Activated T-helper 2 cell treated with anti-CD3 and anti-CD28 coated beads, Interferon-gamma antibody, Interleukin-2, Interleukin-4, amounts not matched to agents 10 μg/mL and 5 μg/mL and 100 μg/mL, durations not matched to agents 14 hours and 24 hours and 36 hours (primary cell): ENCODE measurements around the gene PTPRN2. TPM values are rescaled to one million over a fixed set of nuclear protein-coding genes. Genes with fewer than 3 reads are reported as not detected.
"Not testable (repeated sequence)": the region's sequence is repeated elsewhere in the genome, so short reads cannot be mapped to it uniquely, and the experiment has no call there.

ENCODE experiments used
- DNase-seq: peaks from one replicate; pipeline ENCODE4 v3.0.0; 2021; ENCODE audit warnings: low spot score
- H3K27ac Mint-ChIP-seq: one replicate; pipeline ENCODE4 v1.8.0; 2021; ENCODE audit warnings: mixed read lengths
- H3K27me3 Mint-ChIP-seq: one replicate; pipeline ENCODE4 v1.8.0; 2021; ENCODE audit warnings: low read depth, mixed read lengths
- H3K36me3 Mint-ChIP-seq: one replicate; pipeline ENCODE4 v1.8.0; 2021; ENCODE audit warnings: low read depth, mixed read lengths
- H3K4me1 Mint-ChIP-seq: one replicate; pipeline ENCODE4 v1.8.0; 2021; ENCODE audit warnings: low read depth, mixed read lengths
- H3K4me3 Mint-ChIP-seq: one replicate; pipeline ENCODE4 v1.8.0; 2021; ENCODE audit warnings: low read depth, mild to moderate bottlenecking, moderate library complexity, mixed read lengths
- H3K9me3 Mint-ChIP-seq: one replicate; pipeline ENCODE4 v1.8.0; 2021; ENCODE audit warnings: mixed read lengths
- intact Hi-C: fragments of 100-400 bp; cut with micrococcal nuclease; formaldehyde crosslinking; loops from one replicate; pipeline ENCODE4 v1.15.1; 2023
- total RNA-seq: library from RNA; stranded (reverse); gene quantifications from 2 replicates; pipeline ENCODE4 v1.2.3, GENCODE V29; 2022

The PTPRN2 gene
- total RNA-seq, 1 donor from 2014 or later: 1.3 TPM

DNA sequence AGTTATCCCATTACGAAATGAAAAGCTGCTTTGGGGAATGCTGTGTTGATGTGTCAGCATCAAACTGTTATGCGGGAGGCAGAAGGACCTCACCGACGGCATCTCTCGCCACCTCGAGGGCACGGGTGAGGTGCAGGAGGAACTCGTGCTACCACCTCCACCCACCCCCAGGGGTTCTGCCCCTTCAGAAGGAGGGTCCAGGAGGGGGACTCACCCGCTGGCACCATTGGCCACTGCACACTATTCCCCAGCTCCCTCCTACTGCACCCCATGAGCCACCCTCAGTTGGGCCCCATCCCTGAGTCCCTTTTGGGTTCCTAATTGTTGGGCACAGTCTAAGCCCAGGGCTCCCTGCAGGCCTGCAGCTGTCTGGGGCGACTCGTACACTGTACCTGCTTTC lies 236.6 kb downstream of the PTPRN2 start:
- Mint-ChIP-seq H3K27me3 (no peaks in the 10 kb centered on the region), H3K36me3 (no peaks in the 10 kb centered on the region), H3K9me3 (no peaks in the 10 kb centered on the region), H3K4me1 (no peaks in the 10 kb centered on the region), H3K27ac (no peak overlapping the region), H3K4me3 (no peak overlapping the region)
- no peak for DNase-seq
- intact Hi-C loops: no loop called here

DNA sequence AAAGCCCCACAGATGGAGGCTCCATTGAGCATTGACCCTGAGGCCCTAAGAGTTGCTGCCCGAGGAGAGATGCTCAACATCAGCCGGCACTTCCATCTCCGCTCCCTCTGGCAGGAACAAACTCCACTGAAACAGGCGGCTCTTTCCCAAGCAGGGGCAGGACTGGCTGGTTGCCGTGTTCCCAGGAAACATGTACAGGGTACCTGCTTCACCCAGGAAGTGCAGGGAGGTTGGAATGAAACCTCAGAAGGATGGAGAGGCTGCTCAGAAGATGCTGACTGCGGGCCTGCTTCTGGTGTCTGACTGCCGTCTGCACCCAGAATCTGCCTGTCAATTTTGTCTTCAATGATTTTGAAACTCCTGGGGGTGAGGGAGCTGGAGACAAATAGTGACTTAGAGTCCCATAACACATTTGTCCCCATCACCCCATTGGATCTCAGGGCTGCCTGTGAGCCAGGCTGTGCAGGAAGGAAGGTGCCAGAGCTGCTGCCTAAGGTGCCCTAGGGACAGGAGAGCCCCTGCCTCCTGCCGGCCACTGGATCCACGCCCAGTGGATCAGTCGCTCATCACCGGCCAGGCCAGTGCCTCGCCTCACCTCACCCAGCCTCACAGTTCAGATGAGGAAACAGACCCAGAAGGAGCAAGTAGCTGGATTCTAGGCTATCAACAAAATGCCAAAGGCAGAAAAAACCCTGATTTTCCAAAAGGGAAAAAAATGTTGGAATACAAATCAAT lies 237.3 kb downstream of the PTPRN2 start:
- H3K9me3 Mint-ChIP-seq: no peaks in the 10 kb centered on the region
- H3K4me3 Mint-ChIP-seq: no peak overlapping the region
- H3K4me1 Mint-ChIP-seq: no peaks in the 10 kb centered on the region
- no peak overlapping the region for H3K27ac Mint-ChIP-seq
- no peaks in the 10 kb centered on the region for H3K27me3 Mint-ChIP-seq
- no peaks in the 10 kb centered on the region for H3K36me3 Mint-ChIP-seq
- DNase-seq: no peak
- intact Hi-C loops: no loop called here

DNA sequence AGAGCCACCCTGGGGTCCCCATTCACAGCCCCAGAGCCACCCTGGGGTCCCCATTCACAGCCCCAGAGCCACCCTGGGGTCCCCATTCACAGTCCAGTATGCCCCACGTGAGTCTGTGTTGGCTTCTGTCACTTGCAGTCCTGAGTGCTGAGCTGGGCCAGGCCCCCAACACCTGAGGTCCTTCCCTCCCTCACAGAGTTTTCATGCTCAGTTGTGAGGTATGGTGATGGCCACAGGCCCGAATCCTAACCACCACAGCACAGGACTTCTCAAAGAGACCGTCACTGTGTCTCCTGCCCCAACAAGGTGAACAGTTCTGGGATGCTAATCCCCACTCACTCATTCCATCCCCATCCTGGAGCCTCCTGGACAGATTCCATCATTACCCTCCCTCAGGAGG lies 239.2 kb downstream of the PTPRN2 start:
- no peaks in the 10 kb centered on the region for H3K27me3 Mint-ChIP-seq
- H3K4me3 Mint-ChIP-seq: no peak overlapping the region
- H3K36me3 Mint-ChIP-seq: no peaks in the 10 kb centered on the region
- intact Hi-C loops: no loop called here
- no peak for DNase-seq
- H3K9me3 Mint-ChIP-seq: peaks cover 10% of the 10 kb centered on the region
- no peaks in the 10 kb centered on the region for H3K4me1 Mint-ChIP-seq
- no peak overlapping the region for H3K27ac Mint-ChIP-seq

DNA sequence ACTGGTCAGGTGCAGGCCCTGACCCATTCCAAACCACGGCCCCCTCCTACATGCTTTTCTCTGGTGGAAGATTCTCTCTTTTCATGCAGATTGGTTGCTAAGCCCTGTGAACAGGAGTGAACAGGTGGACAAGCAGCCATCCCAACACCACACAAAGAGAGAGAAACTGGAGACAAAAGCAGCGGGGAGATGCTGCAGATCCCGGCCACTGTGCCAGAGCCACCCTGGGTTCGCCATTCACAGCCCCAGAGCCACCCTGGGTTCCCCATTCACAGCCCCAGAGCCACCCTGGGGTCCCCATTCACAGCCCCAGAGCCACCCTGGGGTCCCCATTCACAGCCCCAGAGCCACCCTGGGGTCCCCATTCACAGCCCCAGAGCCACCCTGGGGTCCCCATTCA lies 239.6 kb downstream of the PTPRN2 start:
- H3K9me3 Mint-ChIP-seq: peaks cover 13% of the 10 kb centered on the region
- intact Hi-C loops, H3K27ac Mint-ChIP-seq, DNase-seq, H3K27me3 Mint-ChIP-seq, H3K4me3 Mint-ChIP-seq, H3K4me1 Mint-ChIP-seq, H3K36me3 Mint-ChIP-seq: not testable (repeated sequence)

DNA sequence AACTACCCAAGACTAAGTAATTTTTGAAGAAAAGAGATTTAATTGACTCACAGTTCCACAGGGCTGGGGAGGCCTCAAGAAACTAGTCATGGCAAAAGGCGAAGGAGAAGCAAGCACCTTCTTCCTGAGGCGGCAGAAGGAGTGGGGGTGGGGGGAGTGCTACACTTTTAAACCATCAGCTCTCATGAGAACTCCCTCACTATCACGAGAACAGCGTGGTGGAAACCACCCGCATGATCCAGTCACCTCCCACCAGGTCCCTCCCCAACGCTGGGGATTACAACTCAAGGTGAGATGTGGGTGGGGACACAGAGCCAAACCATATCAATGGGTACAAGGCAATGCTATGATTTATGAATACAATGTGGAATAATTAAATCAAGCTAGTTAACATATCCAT lies 241.9 kb downstream of the PTPRN2 start:
- Mint-ChIP-seq H3K4me1 (no peaks in the 10 kb centered on the region), H3K36me3 (peaks cover 3% of the 10 kb centered on the region), H3K9me3 (peaks cover 36% of the 10 kb centered on the region), H3K27ac (no peak overlapping the region), H3K4me3 (no peak overlapping the region), H3K27me3 (no peaks in the 10 kb centered on the region)
- no peak for DNase-seq
- intact Hi-C loops: no loop called here

DNA sequence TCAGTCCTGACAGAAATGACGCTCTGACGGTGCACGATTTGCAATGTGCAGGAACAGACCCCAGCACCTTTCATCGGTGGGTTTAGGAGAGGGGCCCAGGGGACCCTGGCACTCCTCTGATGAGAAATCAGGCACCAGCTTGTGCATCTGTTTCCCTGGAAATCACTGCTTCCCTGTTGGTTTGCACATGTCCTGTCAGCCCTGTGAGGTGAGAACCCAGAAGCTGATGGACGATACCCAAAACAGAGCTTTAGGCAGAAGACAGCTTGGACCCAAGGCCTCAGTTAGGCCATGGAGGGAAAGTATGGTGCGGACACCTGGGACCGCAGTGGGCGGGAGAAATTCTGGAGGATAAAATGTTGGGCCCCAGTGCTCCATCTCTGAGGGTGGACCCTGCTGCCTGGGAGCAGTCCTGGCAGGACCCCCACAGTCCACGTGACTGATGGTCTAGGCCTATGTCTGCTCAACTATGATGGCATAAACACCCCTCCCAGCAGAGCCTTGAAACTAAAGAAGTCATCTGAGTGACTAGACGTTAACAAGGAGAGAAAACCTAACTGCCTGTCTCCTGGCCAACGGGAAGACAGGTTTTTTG lies 242.8 kb downstream of the PTPRN2 start:
- no peak overlapping the region for H3K4me3 Mint-ChIP-seq
- no peaks in the 10 kb centered on the region for H3K4me1 Mint-ChIP-seq
- no peak overlapping the region for H3K27ac Mint-ChIP-seq
- H3K9me3 Mint-ChIP-seq: peaks cover 45% of the 10 kb centered on the region
- no peaks in the 10 kb centered on the region for H3K27me3 Mint-ChIP-seq
- no peak for DNase-seq
- H3K36me3 Mint-ChIP-seq: peaks cover 3% of the 10 kb centered on the region
- intact Hi-C loops: no loop called here

DNA sequence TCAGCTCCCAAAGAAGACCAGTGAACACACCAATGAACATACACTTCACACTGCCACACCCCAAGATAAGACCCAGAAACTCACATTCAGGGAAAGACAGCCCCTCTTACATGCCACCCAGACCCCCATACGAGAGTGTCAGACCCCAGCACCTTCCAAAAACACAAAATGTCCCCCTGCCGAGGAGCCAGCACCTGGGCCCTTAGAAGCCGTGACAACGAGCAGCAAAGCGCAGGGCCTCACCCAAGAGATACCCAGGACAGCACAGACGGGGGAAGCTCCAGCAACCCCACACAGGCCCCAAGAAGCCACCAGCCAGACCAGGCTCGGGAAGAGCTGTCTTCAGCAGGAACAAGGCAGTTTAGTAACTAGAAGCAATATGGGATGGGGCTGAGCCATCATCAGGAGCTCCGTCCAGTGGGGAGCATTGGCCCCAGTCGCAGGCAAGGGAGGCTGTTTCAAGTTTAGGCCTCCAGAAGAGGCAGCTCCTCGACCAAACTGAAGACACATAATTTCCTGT lies 243.6 kb downstream of the PTPRN2 start:
- no peaks in the 10 kb centered on the region for H3K4me1 Mint-ChIP-seq
- H3K36me3 Mint-ChIP-seq: peaks cover 3% of the 10 kb centered on the region
- no peak for DNase-seq
- no peak overlapping the region for H3K27ac Mint-ChIP-seq
- intact Hi-C loops: no loop called here
- no peaks in the 10 kb centered on the region for H3K27me3 Mint-ChIP-seq
- peaks cover 45% of the 10 kb centered on the region for H3K9me3 Mint-ChIP-seq
- H3K4me3 Mint-ChIP-seq: no peak overlapping the region

DNA sequence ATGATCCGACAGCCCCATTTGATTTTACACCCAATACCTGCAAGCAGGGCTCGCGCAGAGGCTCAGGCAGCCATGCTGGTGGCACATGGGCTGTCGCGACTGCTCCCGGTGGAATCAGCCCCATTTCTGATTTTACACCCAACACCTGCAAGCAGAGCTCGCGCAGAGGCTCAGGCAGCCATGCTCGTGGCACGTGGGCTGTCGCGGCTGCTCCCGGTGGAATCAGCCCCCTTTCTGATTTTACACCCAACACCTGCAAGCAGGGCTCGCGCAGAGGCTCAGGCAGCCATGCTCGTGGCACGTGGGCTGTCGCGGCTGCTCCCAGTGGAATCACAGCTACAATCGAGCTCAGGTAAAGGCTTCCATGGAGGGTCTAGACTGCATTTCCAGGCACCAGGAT lies 244.1 kb downstream of the PTPRN2 start:
- peaks cover 45% of the 10 kb centered on the region for H3K9me3 Mint-ChIP-seq
- no peaks in the 10 kb centered on the region for H3K4me1 Mint-ChIP-seq
- no peak overlapping the region for H3K27ac Mint-ChIP-seq
- H3K4me3 Mint-ChIP-seq: no peak overlapping the region
- no peak for DNase-seq
- H3K36me3 Mint-ChIP-seq: peaks cover 3% of the 10 kb centered on the region
- H3K27me3 Mint-ChIP-seq: no peaks in the 10 kb centered on the region
- intact Hi-C loops: no loop called here

DNA sequence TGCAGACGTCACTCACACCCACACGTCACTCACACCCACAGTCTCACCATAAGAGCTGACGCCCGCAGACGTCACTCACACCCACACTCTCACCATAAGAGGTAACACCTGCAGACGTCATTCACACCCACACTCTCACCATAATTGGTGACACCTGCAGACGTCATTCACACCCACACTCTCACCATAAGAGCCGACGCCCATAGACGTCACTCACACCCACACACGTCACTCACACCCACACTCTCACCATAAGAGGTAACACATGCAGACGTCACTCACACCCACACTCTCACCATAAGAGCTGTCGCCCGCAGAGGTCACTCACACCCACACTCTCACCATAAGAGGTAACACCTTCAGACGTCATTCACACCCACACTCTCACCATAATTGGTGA lies 246.5 kb downstream of the PTPRN2 start:
- H3K27me3 Mint-ChIP-seq, intact Hi-C loops, H3K27ac Mint-ChIP-seq, H3K4me3 Mint-ChIP-seq, DNase-seq, H3K4me1 Mint-ChIP-seq: not testable (repeated sequence)
- H3K36me3 Mint-ChIP-seq: peaks cover 13% of the 10 kb centered on the region
- H3K9me3 Mint-ChIP-seq: peaks cover 62% of the 10 kb centered on the region

DNA sequence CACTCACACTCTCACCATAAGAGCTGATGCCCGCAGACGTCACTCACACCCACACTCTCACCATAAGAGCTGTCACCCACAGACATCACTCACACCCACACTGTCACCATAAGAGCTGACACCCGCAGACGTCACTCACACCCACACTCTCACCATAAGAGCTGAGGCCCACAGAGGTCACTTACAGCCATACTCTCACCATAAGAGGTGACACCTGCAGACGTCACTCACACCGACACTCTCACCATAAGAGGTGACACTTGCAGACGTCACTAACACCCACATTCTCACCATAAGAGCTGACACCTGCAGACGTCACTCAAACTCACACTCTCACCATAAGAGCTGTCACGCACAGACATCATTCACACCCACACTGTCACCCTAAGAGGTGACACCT lies 250.7 kb downstream of the PTPRN2 start:
- H3K4me3 Mint-ChIP-seq: not testable (repeated sequence)

DNA sequence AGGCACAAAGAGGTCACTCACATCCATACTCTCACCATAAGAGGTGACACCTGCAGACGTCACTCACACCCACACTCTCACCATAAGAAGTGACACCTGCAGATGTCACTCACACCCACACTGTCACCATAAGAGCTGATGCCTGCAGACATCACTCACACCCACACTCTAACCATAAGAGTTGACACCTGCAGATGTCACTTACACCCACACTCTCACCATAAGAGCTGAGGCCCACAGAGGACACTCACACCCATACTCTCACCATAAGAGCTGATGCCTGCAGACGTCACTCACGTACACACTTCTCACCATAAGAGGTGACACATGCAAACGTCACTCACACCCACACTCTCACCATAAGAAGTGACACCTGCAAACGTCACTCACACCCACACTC lies 255.1 kb downstream of the PTPRN2 start:
- intact Hi-C loops, H3K27ac Mint-ChIP-seq, H3K27me3 Mint-ChIP-seq, H3K4me1 Mint-ChIP-seq, DNase-seq, H3K4me3 Mint-ChIP-seq: not testable (repeated sequence)
- Mint-ChIP-seq H3K9me3 (peaks cover 46% of the 10 kb centered on the region), H3K36me3 (peaks cover 27% of the 10 kb centered on the region)

More for the DNA sequence above, 250.7 kb downstream of the PTPRN2 start:
- intact Hi-C loops, H3K27me3 Mint-ChIP-seq, DNase-seq, H3K4me1 Mint-ChIP-seq, H3K27ac Mint-ChIP-seq: not testable (repeated sequence)
- peaks cover 25% of the 10 kb centered on the region for H3K36me3 Mint-ChIP-seq
- H3K9me3 Mint-ChIP-seq: peaks cover 55% of the 10 kb centered on the region

DNA sequence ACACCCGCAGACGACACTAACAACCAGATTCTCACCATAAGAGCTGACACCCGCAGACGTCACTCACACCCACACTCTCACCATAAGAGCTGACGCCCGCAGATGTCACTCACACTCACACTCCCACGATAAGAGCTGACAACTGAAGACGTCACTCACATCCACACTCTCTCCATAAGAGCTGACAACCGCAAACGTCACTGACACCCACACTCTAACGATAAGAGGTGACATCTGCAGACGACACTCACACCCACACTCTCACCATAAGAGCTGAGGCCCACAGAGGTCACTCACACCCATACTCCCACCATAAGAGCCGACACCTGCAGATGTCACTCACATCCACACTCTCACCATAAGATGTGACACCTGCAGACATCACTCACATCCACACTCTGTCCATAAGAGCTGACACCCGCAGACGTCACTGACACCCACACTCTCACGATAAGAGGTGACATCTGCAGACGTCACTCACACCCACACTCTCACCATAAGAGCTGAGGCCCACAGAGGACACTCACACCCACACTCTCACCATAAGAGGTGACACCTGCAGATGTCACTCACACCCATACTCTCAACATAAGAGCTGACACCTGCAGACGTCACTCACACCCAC lies 255.7 kb downstream of the PTPRN2 start:
- peaks cover 46% of the 10 kb centered on the region for H3K9me3 Mint-ChIP-seq

DNA sequence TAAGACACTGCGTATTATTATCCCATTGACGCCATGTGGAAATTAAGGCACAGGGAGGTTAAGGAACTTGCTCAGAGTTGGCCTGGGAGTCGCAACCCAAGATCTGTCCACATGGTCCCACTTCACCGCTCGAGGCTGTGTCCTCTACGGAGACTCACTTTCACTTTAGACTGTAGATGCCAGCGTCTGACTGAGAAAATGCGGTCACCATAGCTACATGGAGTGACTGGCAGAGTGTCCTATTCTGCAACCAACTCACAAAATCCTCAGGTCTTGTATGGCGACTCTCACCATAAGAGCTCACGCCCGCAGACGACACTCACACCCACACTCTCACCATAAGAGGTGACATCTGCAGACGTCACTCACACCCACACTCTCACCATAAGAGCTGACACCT lies 257.9 kb downstream of the PTPRN2 start:
- H3K9me3 Mint-ChIP-seq: peaks cover 48% of the 10 kb centered on the region
- intact Hi-C loops: no loop called here
- peaks cover 20% of the 10 kb centered on the region for H3K36me3 Mint-ChIP-seq
- no peaks in the 10 kb centered on the region for H3K4me1 Mint-ChIP-seq
- no peak overlapping the region for H3K4me3 Mint-ChIP-seq
- H3K27ac Mint-ChIP-seq: no peak overlapping the region
- no peaks in the 10 kb centered on the region for H3K27me3 Mint-ChIP-seq
- no peak for DNase-seq

More for the DNA sequence above, 255.7 kb downstream of the PTPRN2 start:
- H3K4me3 Mint-ChIP-seq, intact Hi-C loops, H3K27ac Mint-ChIP-seq, H3K4me1 Mint-ChIP-seq, H3K27me3 Mint-ChIP-seq, DNase-seq: not testable (repeated sequence)
- H3K36me3 Mint-ChIP-seq: peaks cover 23% of the 10 kb centered on the region
